Right ventricle myocardium superior (tissue), 1 donor: ENCODE measurements around the gene KCNC2. TPM values are rescaled to one million over a fixed set of nuclear protein-coding genes. Genes with fewer than 3 reads are reported as not detected.

Experiments
- ATAC-seq: fragments of 200-7000 bp; cut with Tn5 transposase; one replicate; pipeline ENCODE4 v1.9.1; 2020; ENCODE audit warnings: mild to moderate bottlenecking; ENCODE audit not compliant: poor library complexity
- DNase-seq: peaks from one replicate; pipeline ENCODE4 v3.0.0-alpha.2; 2020
- intact Hi-C: fragments of 100-400 bp; cut with DNase I; formaldehyde crosslinking; loops from one replicate; pipeline ENCODE4 v1.11.2; 2022
- total RNA-seq: library from RNA; stranded (reverse); fragmentation: NEBNext Ultra II Directional; extraction: Animal tissue kit (Norgen Biotek cat#: 25700); gene quantifications from one replicate; pipeline ENCODE4 v1.2.1, GENCODE V29; 2021
- donor health status: DM: no; HTN: yes; CAD: no; lungs with severe emphysema.

The KCNC2 gene
- total RNA-seq, 1 donor from 2014 or later = not detected

GRCh38 chr12:75086091-75087038 lies 123.3 kb downstream of the KCNC2 start:
- intact Hi-C loops = no loop called here
- ATAC-seq = no peak
- no peak for DNase-seq

- DNase-seq = no peak
- intact Hi-C loops = no loop called here
- ATAC-seq = no peak
Observed at GRCh38 chr12:75081305-75081704, 128.3 kb downstream of the KCNC2 start.

- DNase-seq (no peak), ATAC-seq (no peak)
- intact Hi-C loops = no loop called here
Observed at GRCh38 chr12:75080582-75080981, 129.1 kb downstream of the KCNC2 start.

GRCh38 chr12:75065482-75065881 lies 144.2 kb downstream of the KCNC2 start:
- no peak for ATAC-seq
- DNase-seq = no peak
- intact Hi-C loops = no loop called here

GRCh38 chr12:75062691-75063090 lies 146.9 kb downstream of the KCNC2 start:
- no peak for DNase-seq
- intact Hi-C loops = no loop called here
- ATAC-seq = no peak

GRCh38 chr12:75058228-75058627 lies 151.4 kb downstream of the KCNC2 start:
- DNase-seq = no peak
- no peak for ATAC-seq
- intact Hi-C loops = no loop called here

- intact Hi-C loops = no loop called here
- no peak for DNase-seq
- no peak for ATAC-seq
Observed at GRCh38 chr12:75048767-75049166, 160.9 kb downstream of the KCNC2 start.

GRCh38 chr12:75047885-75048525 lies 161.6 kb downstream of the KCNC2 start:
- no peak for ATAC-seq
- intact Hi-C loops = no loop called here

GRCh38 chr12:75042125-75042524 lies 167.5 kb downstream of the KCNC2 start:
- no peak for ATAC-seq
- intact Hi-C loops = no loop called here
- DNase-seq = no peak

More at GRCh38 chr12:75047885-75048525, 161.6 kb downstream of the KCNC2 start:
- no peak for DNase-seq

- DNase-seq (no peak), ATAC-seq (no peak)
- intact Hi-C loops = no loop called here
Observed at GRCh38 chr12:75041472-75041871, 168.2 kb downstream of the KCNC2 start.

- intact Hi-C loops = no loop called here
- DNase-seq = no peak
- no peak for ATAC-seq
Observed at GRCh38 chr12:75020068-75020557, 189.5 kb downstream of the KCNC2 start.

- ATAC-seq (no peak), DNase-seq (no peak)
- intact Hi-C loops = no loop called here
Observed at GRCh38 chr12:75011120-75011519, 198.5 kb downstream of the KCNC2 start.

- ATAC-seq = no peak
- intact Hi-C loops = no loop called here
- no peak for DNase-seq
Observed at GRCh38 chr12:75007133-75007532, 202.5 kb downstream of the KCNC2 start.

GRCh38 chr12:75000120-75000519 lies 209.5 kb downstream of the KCNC2 start:
- intact Hi-C loops = no loop called here
- ATAC-seq (no peak), DNase-seq (no peak)

GRCh38 chr12:74999474-74999873 lies 210.2 kb downstream of the KCNC2 start:
- no peak for ATAC-seq
- intact Hi-C loops = no loop called here
- no peak for DNase-seq

Other genes with a start within 250 kb of the KCNC2 start
- 14.4 TPM for gene CAPS2, start 120.5 kb upstream of the KCNC2 start, total RNA-seq
- not detected for gene GLIPR1L1, start 124.8 kb upstream of the KCNC2 start, total RNA-seq
- 2.4 TPM for gene GLIPR1L2, start 181.2 kb upstream of the KCNC2 start, total RNA-seq